ENCODE results near the gene RNF220. TPM values are rescaled to one million over a fixed set of nuclear protein-coding genes. Genes with fewer than 3 reads are reported as not detected.

Gene RNF220
- polyA plus RNA-seq, 1 of the 3 experiments (the other 2 are of a cell fraction) = 83.7 TPM

- Histone ChIP-seq H3K9ac (no peak overlapping the region), H3K4me1 (ENCODE audit: control insufficient read depth in 1 of 2, insufficient read depth in 2 of 2, low read depth in 1 of 2, low read length in 1 of 2) (peaks cover 4 to 50% of the 10 kb centered on the region in 2 experiments; a peak in 1 of 4 replicates), H3K36me3 (replicated peaks in 1 of 2; ENCODE audit: control insufficient read depth in 1 of 2, insufficient read depth in 2 of 2, low read length in 1 of 2) (peaks cover 19 to 65% of the 10 kb centered on the region in 2 experiments), H3K27ac (ENCODE audit: low read depth in 2 of 2, low read length in 1 of 2) (no peak overlapping the region), H3K79me2 (ENCODE audit: insufficient read depth) (peaks cover 13% of the 10 kb centered on the region; the same call in 1 of the 2 replicates), H3K9me2 (no peaks in the 10 kb centered on the region), H3K27me3 (ENCODE audit: insufficient read depth) (no peaks in the 10 kb centered on the region), H4K20me1 (ENCODE audit: insufficient read depth) (no peaks in the 10 kb centered on the region), H3K4me2 (no peak overlapping the region), H2AFZ (ENCODE audit: low read depth) (no peak overlapping the region), H3F3A (replicated peaks; ENCODE audit: insufficient read depth) (peaks cover 12% of the 10 kb centered on the region), H3K4me3 (ENCODE audit: low read depth in 2 of 2, low read length in 1 of 2) (no peak overlapping the region), H3K9me3 (no peaks in the 10 kb centered on the region)
- POLR2A ChIA-PET = interaction anchor here (0.9 to 1.1 kb wide), 2 partner anchors 13 to 25 kb away, joined by 3 read pairs; no protein-coding TSS in a partner anchor
- WGBS (ENCODE audit: low lambda C conversion rate) = 92% methylated on average over 2 of the region's 3 CpGs
- TF ChIP-seq USF2 (IDR thresholded peaks at IDR 0.05; ENCODE audit: borderline replicate concordance, low read depth, low read length) (no peak), GATA2 (CRISPR knock-in tag; IDR thresholded peaks at IDR 0.05) (no peak), CHD2 (IDR thresholded peaks at IDR 0.05; ENCODE audit: low read length, partially characterized antibody) (no peak), TEAD4 (IDR thresholded peaks at IDR 0.05; ENCODE audit: borderline replicate concordance, insufficient read depth) (no peak), ELF1 (IDR thresholded peaks at IDR 0.05) (no peak), ZBTB33 (IDR thresholded peaks at IDR 0.05; ENCODE audit: borderline replicate concordance, low read depth) (no peak), MAX (IDR thresholded peaks at IDR 0.05; ENCODE audit: low read depth) (no peak), JUND (IDR thresholded peaks at IDR 0.05) (no peak), NFIC (IDR thresholded peaks at IDR 0.05; ENCODE audit: borderline replicate concordance) (no peak), USF1 (IDR thresholded peaks at IDR 0.05; ENCODE audit: borderline replicate concordance, low read depth) (no peak), SIN3A (IDR thresholded peaks at IDR 0.05; ENCODE audit: borderline replicate concordance, low read depth, low read length) (no peak)
- CTCF ChIA-PET = interaction anchor here (1.8 to 15.4 kb wide), 6 partner anchors 15 to 62 kb away, joined by 4 to 163 read pairs (median 8); no protein-coding TSS in a partner anchor
- DNase-seq = no peak
These were observed 229.6 kb downstream of the RNF220 start for GRCh38 chr1:44634606-44635189.

- Histone ChIP-seq H3K79me2 (ENCODE audit: insufficient read depth) (peaks cover 13% of the 10 kb centered on the region; the same call in 1 of the 2 replicates), H4K20me1 (ENCODE audit: insufficient read depth) (no peaks in the 10 kb centered on the region), H3K9me3 (no peaks in the 10 kb centered on the region), H3K9me2 (no peaks in the 10 kb centered on the region), H3K27ac (ENCODE audit: low read depth in 2 of 2, low read length in 1 of 2) (no peak overlapping the region; a peak in 1 of 4 replicates), H3K4me2 (no peak overlapping the region), H3K4me3 (ENCODE audit: low read depth in 2 of 2, low read length in 1 of 2) (no peak overlapping the region), H3K27me3 (ENCODE audit: insufficient read depth) (no peaks in the 10 kb centered on the region), H3K4me1 (ENCODE audit: control insufficient read depth in 1 of 2, insufficient read depth in 2 of 2, low read depth in 1 of 2, low read length in 1 of 2) (peaks cover 4 to 53% of the 10 kb centered on the region in 2 experiments; a peak in 1 of 4 replicates), H3K9ac (no peak overlapping the region), H3K36me3 (replicated peaks in 1 of 2; ENCODE audit: control insufficient read depth in 1 of 2, insufficient read depth in 2 of 2, low read length in 1 of 2) (peaks cover 19 to 72% of the 10 kb centered on the region in 2 experiments), H2AFZ (ENCODE audit: low read depth) (no peak overlapping the region), H3F3A (replicated peaks; ENCODE audit: insufficient read depth) (peaks cover 5% of the 10 kb centered on the region)
- TF ChIP-seq YY1 (IDR thresholded peaks at IDR 0.05; ENCODE audit: low read depth) = no peak
- no peak for TF ChIP-seq POLR2AphosphoS5 (IDR thresholded peaks at IDR 0.05; ENCODE audit: low read depth, low read length)
- no peak for TF ChIP-seq SIN3A (IDR thresholded peaks at IDR 0.05; ENCODE audit: borderline replicate concordance, low read depth, low read length)
- no peak for TF ChIP-seq MAX (IDR thresholded peaks at IDR 0.05; ENCODE audit: low read depth)
- no peak for TF ChIP-seq FOXJ3 (CRISPR knock-in tag; IDR thresholded peaks at IDR 0.05)
- no peak for TF ChIP-seq EZH2phosphoT487 (IDR thresholded peaks at IDR 0.05; ENCODE audit: borderline replicate concordance, low read depth)
- TF ChIP-seq RAD21 (IDR thresholded peaks at IDR 0.05; ENCODE audit: low read length) = no peak
- WGBS (ENCODE audit: low lambda C conversion rate) = 95% methylated on average over 9 of the region's 9 CpGs
- ChIA-PET POLR2A (interaction anchor here (0.9 to 1.1 kb wide), 2 partner anchors 12 to 25 kb away, joined by 3 read pairs; no protein-coding TSS in a partner anchor), CTCF (interaction anchor here (1.8 to 15.4 kb wide), 4 partner anchors 15 to 62 kb away, joined by 4 to 163 read pairs (median 8); no protein-coding TSS in a partner anchor)
- DNase-seq = no peak
These were observed 230.4 kb downstream of the RNF220 start for GRCh38 chr1:44635439-44635838.

All from SK-N-SH (cell line).